GM19240 (cell line): ENCODE measurements around the gene DCAF12.

Experiments
- DNase-seq: peaks from one replicate; pipeline ENCODE4 v3.0.0; 2011; ENCODE audit warnings: low spot score; ENCODE audit not compliant: insufficient read length

Gene DCAF12

DNA sequence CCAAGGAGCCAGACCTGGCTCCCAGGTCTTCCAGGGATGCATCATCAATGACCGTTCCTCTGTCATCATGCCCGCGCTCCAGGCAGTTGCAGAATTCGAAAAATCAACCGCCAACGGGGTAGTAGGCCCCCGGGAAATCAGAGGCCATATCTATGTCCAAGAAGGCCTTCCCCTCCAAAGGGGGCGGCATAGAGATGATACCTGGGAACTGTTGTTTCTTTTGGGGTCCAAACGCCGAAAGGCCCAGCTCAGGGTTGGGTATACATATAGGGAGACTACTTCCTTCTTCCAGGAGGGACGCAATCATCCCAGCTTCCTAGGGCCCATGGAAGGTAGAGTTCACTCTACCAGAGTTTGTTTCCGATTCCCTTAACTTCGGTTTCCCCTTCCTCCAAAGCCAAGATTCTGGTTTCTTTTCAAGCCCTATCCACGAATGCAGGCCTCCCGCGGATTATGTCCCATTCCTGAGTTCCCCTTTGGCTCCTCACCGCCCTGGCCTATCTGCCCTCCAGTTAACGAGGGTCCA lies 754 bp downstream of the DCAF12 start:
- no peak for DNase-seq

DNA sequence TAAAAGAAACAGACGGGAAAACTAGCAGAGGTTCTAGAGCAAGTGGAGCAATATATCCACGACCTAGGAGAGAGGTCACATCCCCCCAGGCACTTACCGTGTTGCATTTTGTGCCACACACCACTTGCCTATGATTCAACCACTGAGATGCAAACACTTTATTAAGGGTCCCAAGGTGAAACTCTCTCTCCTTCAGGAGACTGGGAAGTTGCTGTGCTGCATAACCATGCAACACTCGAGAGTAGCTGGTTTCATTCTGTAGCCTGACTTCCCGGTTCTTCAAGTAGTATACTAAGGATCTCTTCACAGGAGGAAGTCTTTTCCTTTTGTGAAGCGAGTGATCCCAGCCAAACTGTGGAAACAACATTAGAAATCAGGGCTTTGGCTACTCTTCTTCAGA lies 1.6 kb downstream of the DCAF12 start:
- DNase-seq, result no peak

GRCh38 chr9:34124099-34124498 lies 2.4 kb downstream of the DCAF12 start:
- no peak for DNase-seq

GRCh38 chr9:34123682-34124081 lies 2.8 kb downstream of the DCAF12 start:
- DNase-seq, result no peak

DNA sequence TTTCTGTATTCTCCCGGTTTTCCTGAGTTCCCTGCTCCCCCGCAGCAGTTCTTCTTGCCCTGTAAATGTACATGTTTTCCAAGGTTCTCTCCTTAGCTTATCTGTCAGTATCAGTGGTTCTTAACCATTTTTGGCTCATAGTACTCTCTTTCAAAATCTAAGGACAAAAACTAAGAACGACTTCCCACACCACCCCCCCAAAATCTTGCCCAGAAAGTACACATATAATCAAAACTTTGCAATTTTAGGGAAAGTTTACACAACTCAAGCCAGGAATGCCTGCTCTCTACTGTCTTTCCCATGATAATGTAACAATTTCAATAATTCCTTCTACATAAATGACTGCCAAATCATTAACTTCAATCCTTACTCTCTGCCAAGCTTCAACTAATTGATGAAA lies 4.5 kb downstream of the DCAF12 start:
- no peak for DNase-seq

DNA sequence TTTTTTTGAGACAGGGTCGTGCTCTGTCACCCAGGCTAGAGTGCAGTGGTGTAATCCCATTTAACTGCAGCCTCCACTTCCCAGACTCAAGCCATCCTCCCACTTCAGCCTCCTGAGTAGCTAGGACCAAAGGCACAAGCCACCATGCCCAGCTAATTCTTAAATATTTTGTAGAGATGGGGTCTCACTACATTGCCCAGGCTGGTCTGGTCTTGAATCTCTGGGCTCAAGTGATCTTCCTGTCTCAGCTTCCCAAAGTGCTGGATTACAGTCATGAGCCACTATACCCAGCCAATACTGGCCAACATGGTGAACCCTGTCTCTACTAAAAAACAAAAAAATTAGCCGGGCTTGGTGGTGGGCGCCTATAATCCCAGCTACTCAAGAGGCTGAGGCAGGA lies 6.8 kb downstream of the DCAF12 start:
- no peak for DNase-seq

DNA sequence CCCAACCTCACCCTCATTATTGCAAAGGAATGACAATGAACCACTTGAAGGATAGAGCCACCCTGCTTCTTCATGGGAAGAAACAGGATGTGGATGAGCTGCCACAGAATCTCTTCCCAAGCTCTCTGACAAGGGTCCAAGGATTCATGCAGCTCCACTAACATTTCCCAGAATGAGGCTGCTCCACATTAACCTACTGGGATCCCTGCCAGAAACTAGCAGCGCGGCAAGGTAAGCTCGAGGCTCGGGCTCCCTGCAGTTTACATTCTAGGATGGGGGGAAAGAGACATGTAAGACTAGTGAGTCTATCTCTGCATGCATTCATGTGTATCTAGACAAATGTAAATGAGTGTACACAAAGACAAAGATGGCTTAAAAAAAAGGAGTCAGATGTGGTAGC lies 12.1 kb downstream of the DCAF12 start:
- no peak for DNase-seq

- DNase-seq, result no peak
Measured at GRCh38 chr9:34106110-34106509, 20.4 kb downstream of the DCAF12 start.

- no peak for DNase-seq
Measured at GRCh38 chr9:34102796-34103195, 23.7 kb downstream of the DCAF12 start.

DNA sequence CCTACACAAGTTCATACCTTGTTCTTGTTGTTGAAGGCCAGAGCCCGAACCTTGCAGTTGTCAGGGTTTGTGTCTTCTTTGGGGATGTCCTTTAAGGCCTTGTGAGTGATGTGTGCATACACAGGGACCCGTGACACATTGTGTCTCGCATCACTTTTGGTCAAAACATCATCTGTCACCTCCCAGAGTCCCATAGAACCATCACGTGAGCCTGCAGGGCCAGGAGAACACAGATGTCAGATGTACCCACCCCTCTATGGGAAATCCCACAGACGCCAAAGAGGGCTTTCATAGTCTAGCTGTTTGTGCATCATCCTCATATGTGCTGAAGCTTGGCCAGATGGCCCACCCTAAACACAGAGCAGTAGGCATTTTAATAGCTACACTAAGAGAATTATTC lies 28.2 kb downstream of the DCAF12 start:
- DNase-seq, result no peak

DNA sequence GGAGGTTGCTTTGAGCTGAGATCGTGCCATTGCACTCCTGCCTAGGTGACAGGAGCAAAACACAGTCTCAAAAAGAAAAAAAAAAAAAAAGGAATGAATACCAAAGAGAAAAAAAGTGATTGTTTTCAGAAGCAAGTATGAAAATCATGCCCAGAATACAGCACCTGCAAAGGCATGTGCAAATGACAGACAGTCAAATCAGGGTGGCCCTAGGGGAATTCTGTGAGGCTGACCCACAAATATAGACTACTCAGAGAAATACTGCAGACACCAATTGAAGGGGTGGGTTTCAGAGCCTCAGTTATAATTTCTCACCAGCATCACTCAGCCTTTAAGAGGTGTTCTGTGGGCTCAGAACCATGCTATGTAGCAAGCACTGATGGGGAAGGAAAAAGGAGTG lies 28.6 kb downstream of the DCAF12 start:
- no peak for DNase-seq

- DNase-seq, result no peak
Measured at GRCh38 chr9:34096751-34097150, 29.7 kb downstream of the DCAF12 start.

DNA sequence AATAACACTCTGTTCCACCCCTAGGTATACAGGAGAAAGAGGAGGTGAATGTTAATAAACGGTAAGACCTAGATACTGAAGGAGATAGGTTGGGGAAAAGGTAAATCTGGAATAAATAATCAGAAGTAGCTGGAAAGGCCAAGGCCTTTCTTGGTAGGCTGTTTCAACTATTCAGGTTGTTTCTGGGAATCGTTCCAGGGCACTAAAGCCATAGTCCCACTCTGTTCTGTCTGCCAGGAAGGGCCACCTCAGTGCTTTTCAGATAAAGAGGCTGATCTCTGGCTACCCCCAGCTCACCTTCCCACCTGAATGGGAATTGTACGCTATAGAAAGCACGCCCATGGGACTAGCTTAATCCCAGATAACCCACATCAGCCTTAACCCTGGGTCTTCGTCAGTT lies 32.9 kb downstream of the DCAF12 start:
- no peak for DNase-seq

DNA sequence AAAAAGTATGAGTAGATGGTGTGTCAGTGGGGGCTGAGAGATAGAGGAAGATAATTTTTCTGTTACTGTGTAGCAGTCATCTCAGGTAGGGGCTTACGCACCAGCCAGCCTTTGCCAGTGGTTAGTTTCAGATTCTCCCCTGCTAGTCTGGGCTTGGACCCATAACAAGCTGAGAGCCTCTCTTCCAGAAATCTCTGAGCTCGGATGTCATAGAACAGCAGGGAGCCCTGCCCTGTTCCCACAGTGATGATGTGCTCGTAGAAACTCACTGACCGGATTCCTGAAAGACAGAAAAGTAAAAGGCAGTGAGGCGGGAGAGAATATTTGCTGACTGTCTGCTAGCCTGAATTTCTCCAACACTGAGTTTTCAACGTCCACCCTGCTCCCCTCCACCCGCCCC lies 37.2 kb downstream of the DCAF12 start:
- no peak for DNase-seq

DNA sequence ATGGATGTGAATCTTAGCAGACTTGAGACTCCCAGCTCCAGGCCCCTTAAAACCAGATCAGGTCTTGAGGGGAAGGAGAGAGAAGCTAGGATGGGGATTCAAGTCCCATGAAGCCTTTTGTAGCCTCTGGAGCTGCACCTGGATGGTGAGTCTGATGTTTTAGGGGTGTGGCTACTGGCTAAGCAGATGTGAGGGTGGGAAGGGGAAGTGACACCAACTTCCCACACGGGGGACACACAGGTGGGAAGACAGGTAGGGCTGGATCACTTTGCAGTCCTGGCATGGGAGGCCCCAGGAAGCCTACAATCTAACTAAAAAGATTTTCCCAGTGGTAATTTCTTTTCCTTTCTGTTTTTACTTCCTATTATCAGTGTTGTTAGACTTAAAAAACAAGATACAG lies 39.1 kb downstream of the DCAF12 start:
- no peak for DNase-seq

- DNase-seq, result no peak
Measured at GRCh38 chr9:34086864-34087263, 39.6 kb downstream of the DCAF12 start.

GRCh38 chr9:34085581-34086500 lies 40.7 kb downstream of the DCAF12 start:
- no peak for DNase-seq

DNA sequence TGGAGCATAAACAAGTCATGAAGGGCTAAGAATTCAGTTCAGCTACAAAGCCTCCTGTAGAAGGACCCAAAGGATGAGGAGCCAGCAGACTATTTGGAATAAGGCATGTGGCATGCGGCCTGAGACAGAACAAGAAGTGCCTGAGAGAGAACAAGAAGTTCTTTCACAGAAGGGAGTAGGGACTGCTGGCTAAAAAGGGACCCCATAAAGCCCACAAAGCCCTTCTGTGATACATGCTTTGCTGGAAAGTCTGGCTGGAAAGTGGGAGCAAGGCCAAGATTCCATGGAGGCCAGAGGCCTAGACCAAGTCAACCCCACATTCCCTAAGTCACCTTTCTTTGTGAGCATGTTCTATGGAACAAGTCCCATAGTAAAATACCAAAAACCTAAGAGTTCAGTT lies 41.9 kb downstream of the DCAF12 start:
- no peak for DNase-seq

- DNase-seq, result no peak
Measured at GRCh38 chr9:34079181-34079580, 47.3 kb downstream of the DCAF12 start.

DNA sequence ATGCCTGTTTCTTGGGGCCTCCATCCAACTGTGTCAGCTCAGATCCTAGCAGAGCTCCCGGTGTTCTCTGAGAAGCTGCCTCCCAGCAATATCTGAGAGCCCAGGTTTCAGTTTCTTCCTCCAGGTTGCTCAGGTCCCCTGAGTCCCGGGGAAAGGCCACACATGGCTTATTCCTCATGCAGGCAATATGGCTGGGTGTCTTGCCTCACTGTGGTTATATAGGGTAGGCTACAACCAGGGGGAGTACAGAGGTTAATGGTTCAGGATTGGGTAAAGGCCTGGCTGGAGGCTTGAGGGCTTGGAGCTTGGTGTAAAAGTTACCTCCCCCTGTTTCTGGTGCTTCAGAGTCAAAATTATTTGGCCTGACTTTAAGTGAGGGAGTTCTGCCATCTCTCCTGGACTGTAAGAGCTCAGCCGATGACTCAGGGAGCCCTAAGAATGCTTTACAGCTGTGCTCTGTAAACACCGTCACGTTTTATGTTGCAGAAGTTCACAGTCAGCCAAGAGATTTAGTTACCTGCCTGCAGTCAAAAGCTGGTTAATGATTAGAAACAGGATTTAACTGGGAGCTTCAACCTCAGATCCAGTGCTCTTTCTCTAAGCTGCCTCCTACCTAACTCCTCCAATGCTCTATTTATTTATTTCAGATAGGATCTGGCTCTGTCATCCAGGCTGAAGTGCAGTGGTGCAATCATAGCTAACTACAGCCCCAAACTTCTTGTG lies 53.5 kb downstream of the DCAF12 start:
- no peak for DNase-seq

- no peak for DNase-seq
Measured at GRCh38 chr9:34072410-34072809, 54.1 kb downstream of the DCAF12 start.

GRCh38 chr9:34070606-34071324 lies 55.7 kb downstream of the DCAF12 start:
- DNase-seq, result no peak
